ENCODE results near the gene YBX1.
"Not testable (repeated sequence)": the region's sequence is repeated elsewhere in the genome, so short reads cannot be mapped to it uniquely, and the experiment has no call there.

Gene YBX1

DNA sequence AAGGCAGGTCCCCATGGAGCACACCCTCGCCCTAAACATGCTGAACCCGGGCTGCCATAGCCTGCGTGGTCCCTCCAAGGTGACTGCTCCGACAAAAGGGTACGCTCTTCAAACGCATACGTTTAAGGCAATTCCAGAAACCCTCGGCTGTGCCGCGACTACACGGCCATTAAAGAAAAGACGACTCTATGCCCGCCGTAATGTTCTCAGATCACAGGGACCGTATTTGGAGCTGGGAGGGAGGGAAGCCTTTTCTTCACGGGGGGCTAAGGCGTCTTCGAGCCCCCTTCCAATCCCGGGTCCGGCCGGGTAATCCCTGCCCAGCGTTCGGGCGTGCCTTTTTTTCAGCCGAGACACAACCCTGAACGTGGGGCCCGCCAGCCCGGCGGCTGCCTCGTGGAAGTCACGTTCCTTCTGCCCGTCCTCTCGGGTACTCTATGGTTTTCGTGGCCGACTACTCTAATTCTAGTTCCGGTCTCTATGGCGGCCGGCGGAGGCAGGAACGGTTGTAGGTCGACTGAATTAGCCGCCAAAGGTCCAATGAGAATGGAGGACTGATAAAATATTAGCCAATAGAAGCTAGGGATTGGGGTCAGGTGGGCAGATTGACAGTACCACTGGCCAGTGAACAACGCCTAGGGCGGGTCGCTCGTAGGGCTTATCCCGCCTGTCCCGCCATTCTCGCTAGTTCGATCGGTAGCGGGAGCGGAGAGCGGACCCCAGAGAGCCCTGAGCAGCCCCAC is at the start of gene YBX1:
Gene YBX1, plus strand, starts transcription at position 678 of the 743 bp plus-strand sequence. CDS start 148 bp downstream, outside the sequence.
- peak; percentile 99 for DNase-seq (ENCODE audit: low spot score)

DNA sequence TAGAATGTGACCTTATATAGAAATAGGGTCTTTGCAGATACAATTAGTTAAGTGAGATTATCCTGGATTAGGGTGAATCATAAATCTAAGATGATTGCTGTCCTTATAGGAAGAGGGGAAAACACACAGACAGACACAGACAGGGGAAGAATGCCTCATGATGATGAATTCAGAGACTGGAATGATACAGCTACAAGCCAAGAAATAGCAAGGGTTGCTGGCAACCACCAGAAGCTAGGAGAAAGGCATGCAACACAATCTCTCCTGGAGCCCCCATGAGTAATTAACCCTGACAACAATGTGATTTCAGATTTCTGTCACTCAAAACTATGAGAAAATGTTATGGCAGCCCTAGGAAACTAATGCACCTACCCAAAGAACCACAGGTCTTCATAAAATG is 43.1 kb upstream of the YBX1 start:
- no peak for DNase-seq (ENCODE audit: low spot score)

DNA sequence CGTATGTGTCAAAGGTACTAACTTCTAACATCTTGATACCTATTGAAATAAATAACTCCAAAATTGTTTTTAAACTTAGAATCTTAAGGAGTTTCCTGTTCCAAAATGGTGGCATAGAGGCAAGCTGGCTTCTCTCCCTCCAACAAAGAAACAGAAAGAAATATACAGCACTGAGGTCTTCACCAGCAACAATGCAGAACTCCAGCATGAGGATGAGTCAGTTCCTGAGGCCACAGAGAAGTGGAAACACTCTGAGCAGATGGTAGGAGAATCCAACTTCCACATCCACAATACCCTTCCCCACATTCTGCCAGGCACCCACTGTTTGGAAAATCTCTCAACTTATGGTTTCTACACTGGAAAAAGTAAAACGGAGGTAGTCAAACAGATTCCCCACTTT is 36.2 kb upstream of the YBX1 start:
- DNase-seq (ENCODE audit: low spot score), result no peak

DNA sequence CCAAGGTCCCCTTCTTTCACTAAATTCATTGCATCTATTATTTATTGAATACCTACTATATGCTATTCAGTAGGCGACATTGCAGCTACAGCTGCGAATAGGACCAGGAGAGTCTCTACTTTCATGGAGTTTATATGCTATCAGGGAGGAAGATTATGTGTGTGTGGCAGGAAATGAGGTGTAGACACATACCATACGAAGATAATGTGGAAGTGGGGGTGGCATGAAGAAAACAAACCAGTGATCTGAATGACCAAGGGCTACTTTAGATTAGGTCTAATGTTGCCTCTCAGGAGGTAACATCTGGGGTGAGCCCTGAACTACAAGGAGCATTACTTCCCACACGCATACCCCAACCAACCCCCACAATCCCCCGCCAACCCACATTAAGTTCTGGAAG is 25.0 kb upstream of the YBX1 start:
- peak; percentile 11 for DNase-seq (ENCODE audit: low spot score)

DNA sequence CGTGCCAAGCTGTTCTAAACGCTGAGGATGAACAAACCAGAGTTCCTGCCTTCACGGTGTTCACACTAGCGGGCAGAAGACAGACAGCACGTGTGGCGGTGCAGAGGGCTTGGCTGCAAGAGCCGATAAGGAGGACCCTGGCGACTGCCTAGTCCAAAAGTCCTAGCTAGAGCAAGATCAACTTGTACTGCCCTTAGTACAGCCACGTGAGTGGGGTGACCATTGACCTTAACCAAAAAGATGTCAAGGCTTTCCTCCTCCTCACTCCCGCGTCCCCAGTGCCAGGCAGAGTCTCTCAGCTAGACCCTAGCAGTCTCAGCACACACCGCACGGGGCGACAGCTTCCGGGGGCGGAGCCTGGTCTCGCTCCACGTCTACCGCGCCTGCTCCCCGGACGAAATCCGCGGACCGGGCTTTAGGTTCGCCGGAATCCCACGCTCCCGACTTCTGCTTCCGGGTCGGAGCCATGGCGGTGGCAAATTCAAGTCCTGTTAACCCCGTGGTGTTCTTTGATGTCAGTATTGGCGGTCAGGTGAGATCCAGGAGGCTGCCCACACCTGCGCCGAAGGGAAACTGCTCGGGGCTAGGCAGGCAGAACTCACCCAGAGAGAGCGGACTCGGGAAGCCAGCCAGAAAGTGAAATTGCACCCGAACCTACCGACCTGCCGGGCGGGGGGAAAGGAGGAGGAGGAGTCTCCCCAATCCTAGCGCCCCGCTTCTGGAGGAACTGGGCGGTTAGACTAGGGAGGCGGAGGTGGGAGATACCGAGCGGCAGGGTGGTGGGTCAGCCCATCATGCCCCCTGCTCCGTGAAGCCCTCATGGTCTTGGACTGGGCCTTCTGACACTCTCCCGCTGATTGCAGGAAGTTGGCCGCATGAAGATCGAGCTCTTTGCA is 24.0 kb upstream of the YBX1 start, which contains the start of gene PPIH:
Gene PPIH, plus strand, starts transcription at position 443 of the 896 bp plus-strand sequence. Its CDS starts 24 bp downstream, at position 467.
- peak; percentile 95 for DNase-seq (ENCODE audit: low spot score)

DNA sequence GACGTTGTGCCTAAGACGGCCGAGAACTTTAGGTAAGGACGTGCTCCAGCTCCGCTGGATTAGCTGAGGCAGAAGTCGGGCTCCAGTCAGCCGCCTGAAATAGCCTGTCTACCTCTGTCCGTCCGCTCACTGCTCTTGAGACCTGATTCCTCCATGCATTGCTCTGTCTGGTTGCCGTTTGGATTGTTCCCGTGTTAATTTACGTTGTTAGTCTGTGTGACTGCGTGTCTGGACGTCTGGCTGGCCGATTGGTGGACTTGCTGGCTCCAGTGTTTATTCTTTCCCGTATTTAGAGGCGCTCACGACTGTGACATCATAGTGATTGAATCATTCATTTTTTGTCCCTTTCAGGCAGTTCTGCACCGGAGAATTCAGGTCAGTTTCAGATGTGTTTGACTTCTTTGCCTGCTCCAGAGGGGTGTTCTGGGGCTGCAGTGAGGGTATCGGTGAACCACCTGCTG is 23.3 kb upstream of the YBX1 start:
- peak; percentile 80 for DNase-seq (ENCODE audit: low spot score)

DNA sequence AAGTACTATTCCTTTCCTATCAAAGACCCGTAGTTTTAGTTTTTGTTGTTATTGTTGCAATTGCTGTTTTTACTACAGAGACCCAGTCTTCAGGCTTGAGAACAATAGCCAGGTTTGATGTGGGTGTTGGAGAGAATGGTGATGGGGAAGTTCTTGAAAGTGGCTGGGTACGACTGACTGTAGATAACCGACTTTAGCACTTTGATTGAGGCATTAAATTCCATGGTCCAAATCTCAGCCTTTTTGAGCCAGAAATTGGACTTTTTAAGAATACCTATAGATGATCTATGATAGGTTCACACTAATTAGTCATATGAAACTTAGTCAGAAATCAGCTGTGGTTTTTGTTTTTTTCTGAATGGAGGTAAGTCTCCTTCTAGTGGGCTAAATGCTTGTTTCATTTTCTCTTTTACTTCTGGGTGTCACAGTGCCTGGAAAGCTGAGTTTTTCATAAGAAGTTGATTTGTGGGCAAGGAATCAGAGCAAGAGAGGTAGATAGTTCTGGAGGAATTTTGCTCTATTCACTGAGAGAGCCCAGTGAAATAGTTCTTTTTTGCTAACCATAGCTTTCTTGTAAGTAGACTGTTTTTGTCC is 21.2 kb upstream of the YBX1 start:
- peak; percentile 27 for DNase-seq (ENCODE audit: low spot score)

DNA sequence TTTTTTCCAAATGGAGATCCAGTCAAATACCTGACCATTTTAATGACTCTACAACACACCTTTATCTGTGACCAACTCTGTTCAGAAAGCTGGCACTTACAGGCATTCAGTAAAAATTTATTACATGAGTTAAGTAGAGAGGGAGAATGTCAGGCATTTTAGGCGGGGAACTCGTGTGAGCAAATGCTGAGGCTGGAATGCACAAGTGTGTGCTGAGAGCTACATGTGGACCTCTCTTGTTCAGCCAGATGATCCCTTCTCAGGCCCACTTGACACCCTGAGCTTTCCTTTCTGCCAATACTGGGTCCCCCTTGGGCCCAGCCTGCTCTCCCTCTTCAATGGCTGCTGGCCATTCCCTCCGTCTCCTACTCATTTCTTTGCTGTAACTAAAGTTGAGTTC is 12.3 kb upstream of the YBX1 start:
- no peak for DNase-seq (ENCODE audit: low spot score)

DNA sequence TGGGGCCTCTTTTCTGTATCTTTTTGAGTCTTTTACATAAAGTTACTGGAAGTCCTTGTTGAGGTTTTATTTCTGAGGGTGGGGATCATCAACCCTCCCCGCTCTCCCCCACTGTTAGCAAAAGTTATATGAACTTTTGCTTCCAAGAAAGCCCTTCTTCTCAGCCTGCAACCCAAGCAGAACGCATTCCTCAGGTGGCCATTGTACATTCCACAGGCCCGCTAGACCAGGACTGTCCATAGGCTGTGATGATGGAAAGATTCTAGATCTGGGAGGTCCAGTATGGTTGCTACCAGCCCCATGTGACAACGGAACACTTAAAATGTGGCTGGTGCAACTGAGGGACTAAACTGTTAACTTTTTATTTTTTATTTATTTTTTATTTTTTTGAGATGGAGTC is 11.8 kb upstream of the YBX1 start:
- no peak for DNase-seq (ENCODE audit: low spot score)

DNA sequence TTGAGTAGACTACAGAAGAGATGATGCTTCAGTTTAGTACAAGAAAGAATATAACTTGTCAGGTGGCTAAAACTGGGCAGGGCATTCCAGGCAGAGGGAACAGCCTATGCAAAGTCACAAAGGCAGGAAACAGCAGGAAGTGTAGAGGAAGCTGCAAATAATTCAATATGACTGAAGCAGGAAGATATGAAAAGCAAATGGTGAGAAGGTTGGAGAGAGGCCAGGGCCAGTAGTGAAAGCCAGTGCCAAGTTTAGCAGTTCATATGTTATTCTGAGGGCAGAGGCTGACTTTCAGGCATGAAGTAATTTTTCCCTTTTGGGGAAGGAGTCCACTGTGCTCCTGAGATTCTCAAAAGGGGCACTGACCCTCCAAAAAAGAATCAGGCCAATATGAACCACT is 8.0 kb upstream of the YBX1 start:
- no peak for DNase-seq (ENCODE audit: low spot score)

DNA sequence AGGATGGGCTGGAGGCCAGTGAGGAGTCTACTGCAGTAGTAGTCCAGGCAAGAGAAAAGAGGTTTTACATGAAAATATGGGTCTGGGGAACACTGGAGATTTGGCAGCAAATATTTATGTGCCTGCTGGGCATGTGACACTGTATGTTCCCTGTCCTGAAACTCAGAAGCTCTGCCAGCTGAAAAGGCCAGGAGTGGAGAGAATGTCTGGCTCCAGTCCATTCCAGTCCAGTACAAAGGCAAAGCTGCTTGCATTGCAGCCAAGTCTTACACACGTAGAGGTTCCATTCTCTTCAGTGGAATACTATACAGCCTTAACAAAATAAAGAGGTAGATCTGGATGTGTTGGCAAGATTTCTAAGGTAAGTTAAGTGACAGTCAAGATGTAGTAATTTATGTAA is 7.5 kb upstream of the YBX1 start:
- no peak for DNase-seq (ENCODE audit: low spot score)

DNA sequence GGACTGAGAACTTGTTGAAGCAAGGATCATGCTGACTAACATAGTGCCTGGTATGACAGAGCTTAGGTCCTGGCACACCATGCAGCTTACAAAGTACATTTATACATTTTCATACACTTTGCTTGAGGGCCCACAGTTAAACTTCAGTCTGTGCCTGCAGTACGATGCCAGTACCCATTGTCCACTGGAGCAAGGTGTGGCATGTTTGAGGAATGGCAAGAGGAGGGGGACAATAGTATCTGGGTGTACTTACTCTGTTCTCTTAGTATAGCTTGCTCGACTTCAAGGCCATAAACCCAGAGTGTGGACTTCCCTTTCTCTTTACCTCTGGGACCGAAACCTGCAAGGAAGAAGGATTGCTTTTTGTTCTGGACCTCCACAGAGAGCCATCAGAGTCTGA is 6.8 kb upstream of the YBX1 start:
- no peak for DNase-seq (ENCODE audit: low spot score)

DNA sequence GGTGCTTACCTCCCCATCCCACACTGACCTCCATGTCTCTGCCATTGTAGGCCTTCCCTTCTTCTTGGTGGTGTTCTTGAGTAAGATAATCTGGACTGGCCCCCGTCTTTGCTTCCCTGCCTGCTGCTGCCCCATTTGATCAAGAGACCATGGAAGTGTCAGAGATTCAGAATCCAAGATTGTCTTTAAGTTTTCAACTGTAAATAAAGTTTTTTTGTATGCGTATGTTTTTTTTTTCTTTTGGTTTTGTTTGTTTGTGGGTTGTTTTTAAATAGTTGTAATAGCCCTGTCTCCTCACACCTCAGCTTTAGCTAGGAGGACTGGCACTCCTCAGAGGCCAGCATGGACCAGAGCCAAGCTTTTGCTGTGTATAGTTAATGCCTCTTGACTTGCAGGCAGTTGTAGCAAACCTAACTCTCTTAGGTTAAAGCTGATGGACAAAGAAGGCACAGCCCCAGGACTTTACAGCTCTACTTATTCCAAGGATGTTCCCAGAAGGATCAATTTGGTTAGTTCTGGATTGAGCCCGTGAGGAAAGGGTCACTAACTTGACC is 5.6 kb upstream of the YBX1 start:
- DNase-seq (ENCODE audit: low spot score), result no peak

DNA sequence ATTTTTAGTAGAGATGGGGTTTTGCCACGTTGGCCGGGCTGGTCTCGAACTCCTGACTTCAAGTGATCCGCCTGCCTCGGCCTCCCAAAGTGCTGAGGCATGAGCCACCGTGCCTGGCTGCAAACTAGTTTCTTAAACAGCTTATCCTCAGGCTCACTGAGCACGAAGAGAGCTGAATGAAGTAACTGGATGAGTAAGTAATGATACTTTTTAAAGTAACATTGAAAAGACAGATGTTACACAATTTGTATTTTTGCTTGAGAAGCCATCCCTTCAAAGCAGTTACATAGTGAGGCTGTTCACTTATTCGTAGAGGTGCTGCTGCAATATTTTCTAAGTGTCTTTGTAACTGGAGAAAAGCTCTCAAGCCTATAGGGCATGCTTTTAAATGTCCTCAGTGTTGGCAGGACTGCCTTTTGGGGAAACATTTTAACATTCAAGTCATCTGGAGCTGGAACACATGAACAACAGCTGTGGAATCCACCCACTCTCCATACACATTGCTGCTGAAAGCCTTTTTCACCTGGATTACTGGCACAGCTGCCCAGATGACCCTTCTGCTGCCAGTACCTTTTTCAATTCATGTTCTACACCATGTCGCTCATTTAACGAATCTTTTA is 2.7 kb upstream of the YBX1 start:
- no peak for DNase-seq (ENCODE audit: low spot score)

DNA sequence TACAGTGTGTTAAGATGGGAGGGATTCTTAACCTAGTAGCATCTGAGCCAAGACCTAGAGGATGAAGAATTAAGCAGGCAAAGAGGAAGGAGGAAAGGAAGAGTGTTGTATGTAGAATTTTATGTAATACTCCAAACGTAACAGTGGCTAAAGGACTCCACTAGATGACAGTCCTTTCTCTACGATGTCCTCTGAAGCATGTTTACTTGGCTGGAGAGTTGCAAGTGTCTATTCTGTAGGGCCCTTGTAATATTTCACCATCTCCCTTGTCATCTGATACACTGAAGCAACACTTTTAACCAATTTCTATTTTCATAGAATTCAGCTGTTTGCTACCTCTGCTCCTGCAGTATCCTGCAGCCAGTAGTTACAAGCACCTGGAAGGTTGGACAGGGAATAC is 2.2 kb upstream of the YBX1 start:
- DNase-seq (ENCODE audit: low spot score), result no peak

DNA sequence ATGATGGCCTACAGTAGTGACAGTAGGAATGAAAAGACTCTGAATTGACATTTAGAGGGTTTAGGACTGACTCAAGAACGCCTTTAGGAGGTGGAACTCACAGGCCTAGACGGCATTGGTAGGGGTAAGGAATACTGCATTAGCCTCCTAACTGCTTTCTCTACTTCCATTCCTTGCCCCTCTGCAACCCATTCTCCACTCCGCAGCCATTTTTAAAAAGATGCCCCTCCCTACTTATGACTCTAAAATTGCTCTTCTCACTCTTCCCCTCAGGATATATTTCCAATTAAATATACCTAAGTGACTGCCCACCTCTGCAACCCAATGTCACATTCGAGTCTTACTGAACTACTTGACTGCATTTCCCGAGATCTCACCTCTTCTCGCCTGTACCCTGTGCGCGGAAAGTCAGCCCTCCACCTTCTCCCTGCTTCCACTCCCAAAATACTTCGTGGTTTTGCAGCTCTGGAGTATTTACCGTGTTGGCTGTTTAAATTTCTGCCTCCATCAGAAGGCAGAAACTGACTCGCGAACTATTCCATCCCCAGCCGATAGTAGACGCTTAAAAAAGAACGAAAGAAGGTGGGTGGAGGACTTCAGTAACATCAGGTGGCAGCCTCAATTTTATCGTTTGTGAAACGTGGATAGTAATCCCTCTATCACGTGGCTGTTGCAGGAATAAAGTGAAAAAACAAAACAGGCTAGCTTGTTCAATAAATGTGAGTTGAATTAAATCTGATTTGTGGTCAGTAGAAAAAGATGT is 1.1 kb upstream of the YBX1 start:
- DNase-seq (ENCODE audit: low spot score), result peak; percentile 43

DNA sequence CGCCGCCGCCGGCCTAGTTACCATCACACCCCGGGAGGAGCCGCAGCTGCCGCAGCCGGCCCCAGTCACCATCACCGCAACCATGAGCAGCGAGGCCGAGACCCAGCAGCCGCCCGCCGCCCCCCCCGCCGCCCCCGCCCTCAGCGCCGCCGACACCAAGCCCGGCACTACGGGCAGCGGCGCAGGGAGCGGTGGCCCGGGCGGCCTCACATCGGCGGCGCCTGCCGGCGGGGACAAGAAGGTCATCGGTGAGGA is 193 bp downstream of the YBX1 start:
- DNase-seq (ENCODE audit: low spot score), result not testable (repeated sequence)

DNA sequence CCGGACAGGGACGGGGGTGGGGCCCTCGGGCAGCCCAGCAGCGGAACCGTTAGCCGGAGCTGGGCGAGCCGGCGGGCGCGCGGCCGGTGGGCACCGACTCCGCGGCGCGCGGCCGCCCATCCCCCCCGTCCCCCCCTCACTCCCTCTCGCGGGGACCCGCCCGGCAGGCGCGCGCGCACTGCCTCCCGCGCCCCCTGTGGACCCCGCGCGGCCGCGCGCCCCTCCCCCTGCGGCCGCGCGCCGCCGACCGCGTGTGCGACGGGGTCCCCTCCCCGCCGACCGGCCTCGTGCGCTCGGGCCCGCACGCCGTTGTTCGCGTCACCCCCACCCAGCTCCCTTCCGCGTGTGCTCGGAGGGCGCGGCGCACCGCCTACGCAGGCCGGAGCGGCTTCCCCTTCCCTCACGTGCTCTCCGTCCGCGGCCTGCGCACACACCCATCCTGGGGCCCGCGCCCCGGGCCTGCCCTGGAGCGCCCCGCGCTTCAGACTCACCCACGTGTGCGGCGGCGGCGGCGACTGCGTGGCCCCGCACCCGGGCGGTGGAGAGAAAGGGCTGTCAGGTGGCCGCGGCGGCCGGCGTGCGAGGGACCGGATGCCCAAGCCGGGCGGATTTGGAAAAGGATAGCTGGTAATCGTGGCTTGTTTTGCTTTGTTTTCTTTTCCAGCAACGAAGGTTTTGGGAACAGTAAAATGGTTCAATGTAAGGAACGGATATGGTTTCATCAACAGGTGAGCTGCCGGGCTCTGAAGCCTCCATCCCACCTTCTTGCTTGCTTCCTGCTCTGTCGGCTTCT is 717 bp downstream of the YBX1 start:
- DNase-seq (ENCODE audit: low spot score), result peak; percentile 84

DNA sequence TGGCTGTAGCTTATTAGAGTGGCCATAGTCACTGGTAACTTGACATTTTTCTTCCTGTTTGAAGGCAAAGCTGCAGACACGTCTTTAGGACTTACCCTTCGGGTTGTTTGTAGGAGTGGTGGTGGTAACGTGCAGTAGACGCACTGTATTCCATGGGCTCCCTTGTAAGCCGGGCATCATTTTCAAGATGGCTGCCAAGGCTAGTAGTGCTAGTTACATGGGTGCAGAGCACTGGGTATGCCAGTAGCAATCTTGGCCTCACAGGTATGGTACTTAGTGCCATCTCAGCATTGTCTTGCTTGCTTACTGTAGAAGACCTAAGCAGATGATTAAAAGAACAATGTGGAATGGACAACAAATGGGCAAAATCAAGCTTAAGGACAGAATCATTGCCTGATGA is 1.9 kb downstream of the YBX1 start:
- peak; percentile 81 for DNase-seq (ENCODE audit: low spot score)

DNA sequence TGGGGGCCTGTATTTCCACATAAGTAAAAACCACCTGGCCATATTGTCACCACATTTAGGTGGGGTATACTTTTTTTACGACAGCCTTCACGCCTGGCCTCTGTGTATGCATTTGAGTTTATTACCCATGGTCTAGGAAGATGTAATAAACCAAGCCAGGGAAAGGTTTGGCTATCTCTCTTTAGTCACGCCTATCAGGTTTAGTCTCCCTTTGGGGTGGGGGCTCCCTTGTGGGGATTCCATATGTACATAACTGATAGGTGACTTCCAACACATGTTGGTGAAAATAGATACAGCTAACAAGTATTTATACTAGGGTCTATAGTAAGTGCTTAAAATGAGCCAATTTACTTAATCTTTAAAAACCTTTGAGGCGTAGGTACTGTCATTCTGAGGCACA is 4.2 kb downstream of the YBX1 start:
- DNase-seq (ENCODE audit: low spot score), result no peak

DNA sequence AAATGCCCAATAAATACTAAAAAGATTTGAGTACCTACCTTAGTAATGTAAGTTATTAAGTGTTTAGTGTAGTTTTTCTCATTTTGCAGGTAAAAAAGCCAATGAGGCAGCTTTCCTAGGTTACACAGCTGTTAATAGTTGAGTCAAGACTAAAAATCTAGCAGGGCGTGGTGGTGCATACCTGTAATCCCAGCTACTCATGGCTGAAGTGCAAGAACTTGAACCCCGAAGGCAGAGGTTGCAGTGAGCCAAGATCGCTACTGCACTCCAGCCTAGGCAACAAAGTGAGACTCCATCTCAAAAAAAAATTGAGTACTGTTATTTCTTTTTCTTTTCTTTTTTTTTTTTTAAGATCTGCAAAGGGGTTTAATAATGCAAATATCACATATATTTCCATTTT is 7.7 kb downstream of the YBX1 start:
- DNase-seq (ENCODE audit: low spot score), result no peak

Data from RKO (cell line).